Breast epithelium (tissue), 4 donors: Measurements from ENCODE around the gene NAT9. TPM values are rescaled to one million over a fixed set of nuclear protein-coding genes. Genes with fewer than 3 reads are reported as not detected.

Source experiments
- DNase-seq, 2 donors: peaks; one replicate each; pipeline ENCODE4 v3.0.0-alpha.2; 2019; ENCODE audit warnings: low spot score in 2 of 2
- H3K27ac ChIP-seq, 2 donors: fragments of 200-600 bp; sonication (generic) in 1 of 2; one replicate each; pipeline ENCODE4 v1.5.1; 2016 to 2019; ENCODE audit warnings: mild to moderate bottlenecking in 1 of 2
- H3K27me3 ChIP-seq, 2 donors: fragments of 200-600 bp; sonication (generic) in 1 of 2; one replicate each; pipeline versions ENCODE4 v1.5.1 to v1.6.0; 2017 to 2019; ENCODE audit warnings: control low read depth in 1 of 2, mild to moderate bottlenecking in 1 of 2
- H3K36me3 ChIP-seq: fragments of 200-600 bp; one replicate; pipeline ENCODE4 v1.5.1; 2019
- H3K4me1 ChIP-seq, 2 donors: fragments of 200-600 bp; sonication (generic); one replicate each; pipeline ENCODE4 v1.5.1; 2016 to 2019; ENCODE audit warnings: control low read depth in 1 of 2
- H3K4me3 ChIP-seq, 3 donors: fragments of 200-600 bp; sonication (generic); 1 replicate in 2 of 3; 2 replicates in 1 of 3; pipeline ENCODE4 v1.5.1; 2016 to 2019; ENCODE audit warnings: mild to moderate bottlenecking in 3 of 3, moderate library complexity in 2 of 3
- H3K9me3 ChIP-seq, 2 donors: fragments of 200-600 bp; sonication (generic) in 1 of 2; one replicate each; pipeline ENCODE4 v1.5.1; 2016 to 2019; ENCODE audit warnings: control low read depth in 1 of 2
- POLR2A ChIP-seq: fragments of 450-650 bp; IDR thresholded peaks from one replicate; pipeline ENCODE4 v1.6.1; 2016; ENCODE audit warnings: antibody characterized with exemption, mild to moderate bottlenecking, moderate library complexity
- POLR2AphosphoS5 ChIP-seq, 3 donors: sonication (generic); formaldehyde crosslinking; IDR thresholded peaks; one replicate each; pipeline ENCODE4 v1.6.1; 2017; ENCODE audit warnings: antibody characterized with exemption in 3 of 3
- intact Hi-C: fragments of 100-400 bp; cut with DNase I; formaldehyde crosslinking; loops from one replicate; pipeline ENCODE4 v1.15.1; 2023; ENCODE audit warnings: low total_unique reads
- total RNA-seq, 3 donors: library from RNA; depleted of rRNA; stranded (reverse); fragments of >200 nt; gene quantifications; one replicate each; pipeline ENCODE4 v1.1.0, GENCODE V29; 2016
- TF ChIP-seq, protein P1 (sequence below), 3 donors: fragments of 450-650 bp; IDR thresholded peaks; one replicate each; pipeline ENCODE4 v1.5.1; 2016 to 2017; ENCODE audit warnings: antibody characterized with exemption in 3 of 3, mild to moderate bottlenecking in 3 of 3, moderate library complexity in 3 of 3

The NAT9 gene
- total RNA-seq, 3 donors from 2014 or later = 20.6 to 41.3 (median 40.0) TPM

DNA sequence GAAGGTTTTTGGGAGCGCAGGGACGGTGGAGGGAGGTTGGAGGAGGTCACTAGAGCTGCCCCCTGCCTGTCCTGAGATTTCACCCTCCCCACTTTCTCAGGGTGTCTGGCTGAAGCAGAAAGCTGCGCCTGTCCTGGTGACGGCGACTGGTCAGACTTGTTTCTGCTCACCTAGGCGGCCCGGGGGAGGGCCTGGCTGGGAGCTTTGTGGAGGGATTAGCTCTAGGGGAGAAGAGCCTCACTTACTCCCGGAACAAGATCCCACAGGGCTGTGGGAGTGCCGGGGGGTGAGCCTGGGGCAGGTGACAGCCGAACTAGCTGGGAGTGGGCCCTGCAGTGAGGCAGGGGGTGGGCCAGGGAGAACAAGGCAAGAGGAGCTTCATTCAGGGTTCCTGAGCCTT is 16.2 kb downstream of the NAT9 start:
- Histone ChIP-seq H3K4me3 (peak overlapping the region in 1 of 3 donors; percentile 4), H3K36me3 (no peaks in the 10 kb centered on the region), H3K9me3 (no peaks in the 10 kb centered on the region), H3K27ac (peak overlapping the region; percentile 90 to 91), H3K27me3 (no peaks in the 10 kb centered on the region), H3K4me1 (peaks cover 3 to 40% of the 10 kb centered on the region in 2 donors)
- intact Hi-C loops = no loop called here
- TF ChIP-seq POLR2AphosphoS5 (IDR thresholded peaks at IDR 0.05) (no peak), POLR2A (no peak)
- TF ChIP-seq, protein P1, sequence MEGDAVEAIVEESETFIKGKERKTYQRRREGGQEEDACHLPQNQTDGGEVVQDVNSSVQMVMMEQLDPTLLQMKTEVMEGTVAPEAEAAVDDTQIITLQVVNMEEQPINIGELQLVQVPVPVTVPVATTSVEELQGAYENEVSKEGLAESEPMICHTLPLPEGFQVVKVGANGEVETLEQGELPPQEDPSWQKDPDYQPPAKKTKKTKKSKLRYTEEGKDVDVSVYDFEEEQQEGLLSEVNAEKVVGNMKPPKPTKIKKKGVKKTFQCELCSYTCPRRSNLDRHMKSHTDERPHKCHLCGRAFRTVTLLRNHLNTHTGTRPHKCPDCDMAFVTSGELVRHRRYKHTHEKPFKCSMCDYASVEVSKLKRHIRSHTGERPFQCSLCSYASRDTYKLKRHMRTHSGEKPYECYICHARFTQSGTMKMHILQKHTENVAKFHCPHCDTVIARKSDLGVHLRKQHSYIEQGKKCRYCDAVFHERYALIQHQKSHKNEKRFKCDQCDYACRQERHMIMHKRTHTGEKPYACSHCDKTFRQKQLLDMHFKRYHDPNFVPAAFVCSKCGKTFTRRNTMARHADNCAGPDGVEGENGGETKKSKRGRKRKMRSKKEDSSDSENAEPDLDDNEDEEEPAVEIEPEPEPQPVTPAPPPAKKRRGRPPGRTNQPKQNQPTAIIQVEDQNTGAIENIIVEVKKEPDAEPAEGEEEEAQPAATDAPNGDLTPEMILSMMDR (IDR thresholded peaks at IDR 0.05) = no peak
- DNase-seq = peak; percentile 77 to 88

DNA sequence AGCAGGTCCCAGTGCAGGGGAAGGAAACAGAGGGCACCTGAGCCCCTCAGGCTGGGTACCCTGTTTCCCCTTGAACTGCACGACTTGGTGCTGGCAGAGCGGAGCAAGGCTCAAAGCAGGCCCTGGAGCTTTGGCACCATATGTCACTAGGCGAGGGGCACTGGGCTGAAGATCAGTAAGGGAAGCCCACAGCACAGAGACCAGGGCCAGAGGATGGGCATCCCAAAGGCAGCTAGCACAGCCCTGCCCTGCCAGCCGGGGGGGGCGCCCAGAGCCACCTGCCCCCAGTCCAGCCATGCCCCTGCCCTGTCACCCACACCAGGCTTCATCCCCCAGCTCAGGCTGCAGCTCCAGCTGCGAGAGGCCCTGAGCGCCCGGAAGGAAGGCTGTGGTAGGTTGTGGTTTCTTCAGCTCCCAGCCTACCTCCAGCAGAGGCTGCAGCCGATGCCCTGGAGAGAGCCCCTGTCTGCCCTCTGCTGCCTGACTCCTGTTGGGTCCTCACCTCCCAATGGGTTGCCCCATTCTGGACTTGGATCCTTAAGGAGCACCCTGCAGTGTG is 16.8 kb downstream of the NAT9 start:
- TF ChIP-seq, protein P1 (IDR thresholded peaks at IDR 0.05) = no peak
- TF ChIP-seq POLR2AphosphoS5 (IDR thresholded peaks at IDR 0.05) (no peak), POLR2A (no peak)
- H3K4me1 ChIP-seq = peaks cover 3 to 40% of the 10 kb centered on the region in 2 donors

DNA sequence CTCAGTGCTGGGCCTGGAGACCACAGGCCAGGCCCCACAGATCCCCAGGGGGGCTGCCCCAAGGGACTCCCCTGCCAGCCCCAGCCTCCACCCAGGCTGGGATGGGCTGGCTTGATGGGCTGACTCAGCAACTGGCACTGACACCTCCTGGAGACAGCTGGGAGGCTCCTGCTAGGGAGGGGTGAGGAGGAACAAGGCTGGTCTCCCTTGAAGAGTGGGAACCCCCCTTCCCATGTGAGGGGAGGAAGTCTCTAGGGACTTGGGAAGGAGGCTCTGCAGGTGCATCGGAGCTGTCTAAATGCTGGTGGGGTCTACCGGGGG is 17.3 kb downstream of the NAT9 start:
- H3K9me3 ChIP-seq = no peaks in the 10 kb centered on the region
- intact Hi-C loops = no loop called here
- H3K36me3 ChIP-seq = no peaks in the 10 kb centered on the region
- DNase-seq = no peak
- TF ChIP-seq, protein P1 (IDR thresholded peaks at IDR 0.05) = no peak
- no peak for TF ChIP-seq POLR2A
- H3K27me3 ChIP-seq = no peaks in the 10 kb centered on the region
- H3K4me1 ChIP-seq = peaks cover 3 to 40% of the 10 kb centered on the region in 2 donors
- peak overlapping the region in 1 of 3 donors; percentile 28 for H3K4me3 ChIP-seq
- H3K27ac ChIP-seq = peak overlapping the region; percentile 90 to 91

More for the DNA sequence above, 16.8 kb downstream of the NAT9 start:
- no peak for DNase-seq
- Histone ChIP-seq H3K9me3 (no peaks in the 10 kb centered on the region), H3K27ac (peak overlapping the region; percentile 90 to 91), H3K36me3 (no peaks in the 10 kb centered on the region), H3K4me3 (peak overlapping the region in 1 of 3 donors; percentile 4), H3K27me3 (no peaks in the 10 kb centered on the region)
- intact Hi-C loops = no loop called here

DNA sequence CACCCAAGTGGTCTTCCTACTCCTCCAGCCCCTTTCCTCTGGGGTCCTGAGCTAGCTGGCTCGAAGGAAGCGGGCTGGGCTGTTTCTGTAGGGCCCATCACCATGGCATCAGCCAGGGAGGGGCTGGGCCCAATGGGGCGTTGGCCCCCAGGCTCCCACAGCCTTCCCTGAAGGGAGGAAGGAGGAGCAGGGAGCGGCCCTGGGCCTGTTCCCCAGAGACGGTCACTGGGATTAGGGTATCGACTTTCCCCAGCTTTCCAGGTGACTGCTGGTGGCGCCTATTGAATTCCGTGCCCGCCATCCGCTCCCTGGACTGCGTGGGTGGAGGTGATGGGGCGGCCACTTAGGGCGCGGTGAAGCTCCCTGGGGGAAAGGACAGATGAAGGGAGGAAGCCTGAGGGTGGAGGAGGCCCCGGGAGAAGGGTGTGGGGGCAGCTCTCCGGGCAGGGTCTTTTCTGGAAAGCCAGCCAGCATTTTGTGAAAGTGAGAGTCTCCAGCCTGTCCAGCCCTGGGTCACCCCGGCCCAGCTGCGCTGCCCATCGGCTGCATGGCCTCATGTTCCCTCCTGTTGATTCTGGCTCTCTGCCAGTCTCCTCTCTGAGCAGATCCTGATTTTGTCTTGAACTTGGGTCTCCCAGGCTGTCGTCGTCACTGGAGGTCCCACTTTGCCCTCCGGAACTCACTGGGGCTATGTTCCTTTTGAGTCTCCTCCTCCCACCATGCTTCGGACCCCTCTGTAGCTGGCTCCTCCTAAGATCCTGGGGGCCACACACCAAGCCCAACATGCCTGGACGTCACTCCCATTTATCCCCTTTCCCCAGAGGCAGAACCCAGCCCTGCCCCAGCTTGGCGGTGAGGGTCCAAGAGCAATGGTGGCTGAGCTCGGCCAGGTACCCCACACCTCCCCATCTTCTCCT is 18.0 kb downstream of the NAT9 start:
- peaks cover 3 to 40% of the 10 kb centered on the region in 2 donors for H3K4me1 ChIP-seq

More for the DNA sequence above, 18.0 kb downstream of the NAT9 start:
- no peak for TF ChIP-seq POLR2AphosphoS5 (IDR thresholded peaks at IDR 0.05)
- TF ChIP-seq, protein P1 (IDR thresholded peaks at IDR 0.05) = no peak
- TF ChIP-seq POLR2A = no peak
- H3K4me3 ChIP-seq = peak overlapping the region in 2 of 3 donors; percentile 1 to 40
- no peaks in the 10 kb centered on the region for H3K36me3 ChIP-seq
- intact Hi-C loops = no loop called here
- DNase-seq = no peak
- peak overlapping the region; percentile 90 to 91 for H3K27ac ChIP-seq
- no peaks in the 10 kb centered on the region for H3K27me3 ChIP-seq
- H3K9me3 ChIP-seq = no peaks in the 10 kb centered on the region
